Bone marrow (tissue), 2 donors: ENCODE results near the gene UBQLN3.

ENCODE experiments used
- DNase-seq, 2 donors: peaks; one replicate each; lab custom pipeline; 2025; lab: John Stamatoyannopoulos, UW

The UBQLN3 gene

DNA sequence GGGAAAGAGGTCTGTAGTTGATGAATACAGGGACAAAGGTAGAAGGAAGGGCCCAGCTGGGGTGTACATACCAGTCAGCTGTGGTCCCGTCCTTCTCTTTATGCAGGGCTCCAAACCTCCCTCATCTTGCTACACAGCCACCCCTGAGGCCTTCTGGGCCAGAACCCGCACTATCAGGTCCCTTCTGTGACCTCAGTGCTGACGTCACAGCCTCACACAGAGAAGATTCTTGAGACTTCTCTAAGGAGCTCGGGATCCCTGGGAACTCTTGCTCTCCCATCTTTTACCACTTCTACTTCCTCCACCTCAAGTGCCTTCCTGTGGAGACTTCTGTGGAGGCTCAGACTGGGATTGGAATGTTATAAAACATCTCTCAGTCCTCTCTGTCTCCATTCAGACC, at the start of gene UBQLN3:
TSS of gene UBQLN3 (minus strand) at position 155 of the 400 bp plus-strand sequence. CDS start 399 bp downstream, outside the sequence.
- no peak for DNase-seq

DNA sequence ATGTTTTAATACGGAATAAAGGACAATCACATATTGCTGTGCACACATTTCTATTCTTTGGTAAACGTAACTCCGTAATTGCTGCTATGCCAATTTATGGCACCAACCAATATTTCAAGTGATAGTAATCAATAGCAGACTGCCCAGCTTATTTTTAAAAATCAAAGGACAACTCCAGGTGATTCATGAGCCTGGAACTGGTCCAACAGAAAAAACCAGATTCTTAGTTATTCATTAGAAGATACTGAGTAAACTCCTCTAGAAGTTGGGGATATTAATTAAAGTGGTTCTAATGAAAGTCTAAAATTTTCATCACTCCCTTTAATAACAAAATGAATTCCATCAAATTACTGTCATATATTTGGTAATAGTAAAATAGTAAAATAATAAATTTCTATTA, 48.0 kb upstream of the UBQLN3 start:
- DNase-seq: no peak

DNA sequence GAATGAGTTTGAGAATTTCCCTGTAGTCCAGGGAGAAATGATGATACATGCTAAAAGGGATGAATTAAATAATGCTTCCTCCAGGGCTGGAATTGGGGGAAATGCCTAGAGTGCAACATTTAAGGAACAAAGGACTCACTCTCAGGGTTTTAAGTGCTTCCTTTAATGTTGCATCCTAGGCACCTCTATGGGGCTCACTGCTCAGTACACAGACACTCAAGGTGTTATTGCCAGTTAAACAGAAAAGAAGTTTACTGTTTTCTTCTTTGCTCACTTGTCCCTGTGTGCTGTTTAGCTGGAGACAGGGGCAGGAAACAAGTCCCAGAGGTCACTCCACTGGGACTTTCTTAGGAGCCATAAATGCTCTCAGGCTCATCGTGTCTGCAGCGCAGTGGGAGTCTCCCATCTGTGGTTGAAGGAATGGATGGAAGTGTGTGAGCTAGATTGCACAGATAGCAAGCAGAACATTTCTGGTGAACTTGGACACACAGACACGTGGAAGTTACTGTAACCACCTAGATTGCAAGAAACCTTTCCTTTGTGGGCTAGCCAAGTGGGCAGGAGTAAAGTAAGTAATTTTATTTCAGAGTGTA, 46.9 kb upstream of the UBQLN3 start:
- no peak for DNase-seq

DNA sequence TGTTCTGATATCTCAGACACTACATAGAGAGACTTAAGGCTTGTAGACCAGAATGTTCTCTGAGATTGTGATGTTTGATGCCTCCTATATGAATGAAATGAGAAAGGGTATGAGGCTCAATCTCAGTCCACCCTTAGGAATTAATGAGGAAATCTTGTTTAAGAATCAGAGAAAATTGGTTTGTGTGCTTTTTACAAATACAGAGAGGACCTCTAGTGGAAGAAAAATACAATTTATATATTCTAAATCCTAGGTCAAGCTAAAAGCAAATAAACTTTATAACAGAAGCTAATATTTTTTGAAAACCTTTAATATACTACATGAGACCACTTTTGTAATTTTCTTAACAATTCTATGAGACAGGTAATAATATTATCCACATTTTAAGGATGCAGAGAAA, 43.6 kb upstream of the UBQLN3 start:
- DNase-seq: no peak

DNA sequence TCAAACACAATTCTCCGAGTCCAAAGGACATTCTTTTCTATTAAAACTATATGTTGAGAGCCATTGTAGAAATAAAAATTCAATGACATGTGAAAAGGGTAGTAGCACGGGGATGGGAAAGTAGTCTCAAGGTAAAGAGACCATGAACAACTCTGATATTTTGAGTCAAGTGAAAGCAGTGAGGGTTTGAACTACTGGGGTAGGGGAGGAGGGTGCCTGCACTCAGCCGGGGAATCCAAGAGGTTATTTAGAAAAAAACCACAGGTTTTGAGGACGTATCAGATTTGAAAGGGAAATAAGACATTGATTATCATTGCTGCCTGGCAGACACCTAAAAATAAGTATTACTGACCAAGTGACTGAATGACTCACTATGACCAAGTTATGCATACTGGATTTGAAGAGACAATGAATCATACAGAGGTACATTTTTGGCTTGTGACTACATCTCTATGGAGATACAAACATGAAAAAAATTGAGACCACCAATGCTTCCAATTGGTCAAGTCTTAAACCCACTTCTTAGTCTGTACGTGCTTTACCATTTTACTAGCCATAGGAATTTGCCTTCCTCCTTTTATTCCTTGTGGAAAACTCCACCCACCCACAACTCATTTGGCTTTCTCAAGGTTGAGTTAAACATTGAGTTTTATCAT, 40.8 kb upstream of the UBQLN3 start:
- DNase-seq: no peak

DNA sequence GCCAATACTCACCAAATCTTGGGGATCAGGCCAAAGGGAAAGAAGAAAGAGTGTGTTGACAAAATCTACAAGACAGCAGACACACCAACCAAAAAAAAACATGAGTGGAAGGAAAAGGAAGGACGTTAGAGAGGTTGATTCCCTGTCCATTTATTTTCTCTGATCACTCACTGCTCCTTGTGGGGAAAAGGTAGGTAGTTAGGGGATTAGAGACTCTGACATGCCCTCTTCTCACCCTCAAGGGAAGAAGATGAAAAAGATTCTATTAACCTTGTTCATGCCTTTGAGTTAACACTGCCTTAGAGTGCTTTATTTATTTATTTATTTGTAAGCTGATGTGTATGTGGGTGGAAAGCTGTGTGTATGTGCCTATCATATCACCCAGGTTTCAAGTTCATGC, 38.7 kb upstream of the UBQLN3 start, which contains the start of gene OR52H1:
TSS of gene OR52H1 (minus strand) at position 101 of the 400 bp plus-strand sequence. CDS start 3,035 bp downstream, outside the sequence.
- no peak for DNase-seq

DNA sequence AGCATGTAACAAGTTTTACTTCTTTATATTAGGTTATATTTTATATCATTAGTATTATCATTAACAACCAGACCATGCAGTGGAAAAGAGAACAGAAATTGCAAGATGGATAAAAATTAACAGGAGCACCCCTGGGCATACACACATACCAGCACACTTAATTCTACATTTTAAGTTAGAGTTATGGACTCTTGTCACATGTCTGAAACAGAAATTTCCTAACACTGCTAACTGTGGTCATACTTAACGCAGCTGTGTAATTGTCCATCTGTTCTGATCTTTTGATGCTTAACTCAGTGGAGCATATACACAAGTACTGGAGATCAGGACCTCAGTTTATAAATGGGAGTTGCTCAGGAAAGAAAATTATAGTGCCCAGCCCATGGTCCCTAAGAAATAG, 38.2 kb upstream of the UBQLN3 start:
- DNase-seq: no peak

DNA sequence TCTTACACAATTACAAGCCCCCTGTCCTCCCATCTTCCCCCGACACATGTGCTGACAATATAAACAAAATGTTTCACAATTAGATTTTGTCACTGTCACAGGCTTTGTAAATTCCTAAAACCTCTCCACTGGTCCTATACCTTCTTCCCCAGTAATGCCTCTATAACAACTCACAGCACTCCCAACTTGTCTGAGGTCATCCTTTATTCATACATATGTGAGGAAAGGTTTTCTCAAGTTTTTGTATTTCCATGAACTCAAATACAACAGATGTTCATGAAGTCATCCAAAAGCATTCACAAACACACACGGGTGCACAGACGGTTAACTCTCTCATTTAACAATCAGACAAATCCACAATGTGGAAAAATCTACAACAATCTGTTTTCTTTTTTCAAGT, 36.7 kb upstream of the UBQLN3 start:
- no peak for DNase-seq

DNA sequence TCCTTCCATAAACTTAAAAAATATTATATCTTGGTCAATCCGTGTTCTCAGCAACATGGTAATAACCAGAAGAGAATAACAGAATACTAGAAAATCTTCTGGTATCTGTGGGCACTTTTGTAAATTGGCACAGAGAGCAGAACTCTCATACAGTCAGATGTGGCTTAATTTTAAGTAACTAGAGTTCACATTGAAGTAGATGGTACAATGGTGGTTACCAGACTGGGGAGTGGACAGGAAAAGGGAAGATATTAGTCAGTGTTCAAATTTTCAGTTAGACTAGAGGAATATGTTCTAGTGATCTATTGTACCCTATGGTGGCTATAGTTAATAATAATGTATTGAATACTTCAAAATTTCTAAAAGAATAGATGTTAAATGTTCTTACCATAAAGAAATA, 31.7 kb upstream of the UBQLN3 start:
- no peak for DNase-seq

DNA sequence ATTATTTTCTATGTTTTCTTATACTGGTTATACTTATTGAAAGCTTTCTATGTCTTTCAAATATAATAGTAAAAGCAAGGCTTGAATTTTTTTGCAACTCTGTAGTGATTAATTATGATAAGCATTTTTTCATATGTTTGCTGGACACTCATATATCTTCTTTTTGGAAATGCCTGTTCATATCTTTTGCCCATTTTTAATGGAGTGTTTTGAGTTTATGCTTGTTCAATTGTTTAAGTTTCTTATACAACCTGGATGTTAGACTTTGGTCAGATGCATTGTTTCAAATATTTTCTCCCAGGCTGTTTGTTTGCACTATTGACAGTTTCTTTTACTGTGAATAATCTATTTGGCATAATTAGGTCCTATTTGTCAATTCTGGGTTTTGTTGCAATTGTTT, 26.7 kb upstream of the UBQLN3 start:
- no peak for DNase-seq

DNA sequence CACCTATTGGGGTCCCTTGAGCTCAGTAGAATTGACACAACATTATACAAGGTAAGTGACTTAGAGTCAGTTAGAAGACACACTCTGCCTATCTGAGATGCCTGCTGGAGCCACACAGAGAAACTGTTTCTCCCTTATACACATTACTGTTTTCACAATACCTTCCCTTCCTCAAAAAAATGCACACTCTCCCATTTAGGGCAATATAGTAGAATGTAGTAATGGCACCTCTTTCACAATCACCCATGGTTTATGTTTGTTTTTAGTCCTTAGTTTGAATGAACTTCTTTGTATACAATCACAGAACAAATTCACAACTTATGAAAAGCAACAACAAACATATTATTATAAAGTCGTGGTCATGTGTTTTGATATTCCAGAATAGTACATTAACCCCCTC, 24.3 kb upstream of the UBQLN3 start:
- no peak for DNase-seq

DNA sequence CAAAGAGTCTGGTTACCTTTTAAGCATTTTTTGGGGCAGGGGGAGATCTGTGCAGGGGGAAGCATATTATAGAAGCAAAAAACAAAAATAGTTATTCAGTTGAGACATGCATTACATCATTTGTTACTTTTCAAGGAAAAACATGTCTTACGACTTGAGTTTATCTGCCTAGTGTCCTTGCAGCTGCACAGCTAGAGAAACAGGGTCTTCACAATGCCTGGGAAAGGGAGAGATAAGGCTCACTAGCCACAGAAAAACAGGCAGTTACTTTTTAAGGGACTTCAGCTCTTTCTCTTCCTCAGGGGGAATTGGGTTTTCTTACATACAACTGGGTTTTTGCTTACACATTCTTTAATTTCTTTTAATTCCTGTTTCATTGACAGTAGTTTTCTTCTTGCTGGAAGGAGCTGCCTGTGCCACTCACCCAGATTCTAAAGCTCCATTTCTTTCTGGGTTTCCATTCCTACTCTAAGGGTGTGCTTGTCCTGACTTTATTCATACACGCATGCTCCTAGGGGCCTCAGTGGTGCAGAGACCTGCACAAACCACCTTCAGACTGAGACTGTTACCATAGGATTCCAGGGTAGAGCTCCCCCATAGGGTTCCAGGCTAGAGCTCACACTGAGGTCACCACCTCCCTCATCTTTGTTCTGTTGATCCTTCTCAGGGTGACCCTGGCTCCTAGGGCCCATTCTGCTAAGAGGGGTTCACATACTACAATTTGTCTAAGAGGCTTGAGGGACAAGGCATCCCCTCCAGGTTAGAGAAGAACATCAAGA, 21.5 kb upstream of the UBQLN3 start:
- no peak for DNase-seq

DNA sequence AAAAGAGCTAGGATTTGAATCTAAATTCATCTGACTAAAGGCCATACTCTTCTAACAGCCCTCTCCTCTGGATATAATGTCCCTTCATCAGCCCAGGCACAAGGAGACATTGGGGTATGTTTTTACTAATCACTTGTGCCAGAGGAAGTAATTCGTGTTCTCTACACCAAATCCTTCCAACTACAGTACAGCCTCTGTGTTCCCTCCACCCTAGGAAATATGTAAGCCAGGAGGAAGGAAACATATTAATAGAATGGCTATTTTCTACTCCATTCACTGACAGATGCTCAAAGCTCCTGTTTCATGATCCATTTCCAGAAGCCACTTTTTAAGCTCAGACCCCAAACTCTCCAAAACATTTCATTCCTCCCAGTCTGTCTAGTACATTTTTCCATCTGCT, 18.7 kb upstream of the UBQLN3 start:
- no peak for DNase-seq

DNA sequence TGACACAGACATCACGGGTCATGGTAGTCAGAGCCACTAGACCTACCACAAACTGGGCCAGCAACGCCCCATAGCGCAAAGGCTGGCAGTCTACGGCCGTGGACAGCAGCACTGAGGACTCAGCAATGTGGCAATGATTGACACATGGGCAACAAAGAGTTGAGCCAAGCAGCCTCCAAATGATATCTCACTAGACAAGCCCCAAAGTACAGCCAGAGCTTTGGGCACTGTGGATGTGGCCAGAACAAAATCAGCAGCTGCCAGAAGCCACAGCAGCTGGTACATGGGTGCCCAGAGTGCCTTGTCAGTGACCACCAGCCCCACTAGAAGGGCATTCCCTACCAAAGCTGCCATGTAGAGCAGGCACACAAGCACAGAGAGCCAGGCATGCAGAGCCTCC, 18.0 kb upstream of the UBQLN3 start:
- no peak for DNase-seq

DNA sequence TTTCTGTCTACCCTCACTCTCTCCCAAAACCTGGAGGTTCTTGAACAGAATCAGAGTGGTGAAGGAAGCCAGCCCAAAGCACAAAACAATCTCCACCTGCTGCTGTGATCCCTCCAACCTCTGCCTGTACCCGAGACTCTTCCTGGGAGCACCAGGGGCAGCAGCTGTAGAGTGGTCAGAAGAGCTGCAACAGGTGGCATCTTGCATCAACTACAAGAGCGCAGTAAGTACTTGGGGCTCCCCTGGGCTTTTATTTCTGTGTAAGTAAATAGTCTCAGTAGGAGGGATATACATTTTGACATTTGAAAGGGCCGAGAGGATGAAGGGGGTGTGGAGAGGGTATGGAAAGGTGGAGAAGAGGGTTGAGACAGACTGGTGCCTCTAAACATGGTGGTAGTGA, 15.0 kb upstream of the UBQLN3 start:
- no peak for DNase-seq

DNA sequence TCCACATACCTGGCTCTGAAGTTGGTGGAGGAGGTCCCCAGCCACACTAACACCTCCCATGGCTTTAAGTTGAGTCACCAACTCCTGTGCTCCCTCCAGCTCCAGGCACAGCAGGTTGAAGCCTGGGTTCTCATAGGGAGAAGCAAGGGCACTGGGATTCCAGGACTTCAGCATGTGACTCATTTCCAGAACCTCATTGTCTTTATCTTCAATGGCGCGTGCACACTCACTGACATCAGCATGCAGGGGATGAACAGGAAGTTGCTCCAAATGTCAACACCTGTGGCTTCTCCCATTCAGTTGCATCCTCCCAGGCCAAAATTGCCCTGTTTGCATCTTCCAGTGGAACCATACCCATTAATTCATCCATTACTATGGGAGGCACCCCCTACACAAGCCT, 12.6 kb upstream of the UBQLN3 start:
- DNase-seq: no peak

DNA sequence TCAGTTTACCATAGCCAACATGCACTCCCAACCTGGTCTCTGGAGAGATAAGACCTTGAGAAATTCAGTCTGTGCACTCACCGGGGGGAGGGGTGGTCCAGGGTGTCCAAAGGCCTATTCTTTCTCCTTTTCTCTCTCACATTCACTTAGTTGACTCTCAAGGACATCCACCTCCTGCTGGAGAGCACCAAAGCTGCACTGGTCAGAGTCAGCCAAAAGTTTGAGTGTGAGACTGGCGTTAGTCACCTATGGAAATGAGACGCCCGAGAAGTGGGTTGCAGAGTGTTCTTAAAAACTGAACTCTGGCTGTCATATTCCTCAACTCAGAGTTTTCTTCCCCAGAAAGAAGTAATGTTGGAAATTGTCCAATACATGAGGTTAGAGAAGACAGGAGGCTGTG, 11.8 kb upstream of the UBQLN3 start:
- DNase-seq: no peak

DNA sequence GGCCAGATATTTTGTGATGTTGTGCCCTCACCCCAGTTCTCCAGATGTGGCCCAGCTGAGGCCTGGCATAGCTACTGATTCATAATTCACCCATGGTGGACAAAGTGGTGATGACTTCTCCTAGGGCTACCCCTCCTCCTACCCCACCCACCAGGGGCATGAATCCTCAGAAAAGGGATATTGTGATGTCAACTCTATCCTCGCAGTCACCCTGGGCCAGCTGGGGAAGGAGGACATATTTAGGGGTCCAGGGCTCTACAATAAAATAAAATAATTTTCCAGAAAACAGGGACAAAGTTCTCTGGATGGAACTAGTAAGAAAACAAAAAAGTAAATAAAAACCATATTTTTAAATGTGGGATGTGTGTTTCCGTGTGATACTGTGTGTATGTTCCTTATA, 6.8 kb upstream of the UBQLN3 start, which contains the start of gene UBQLNL:
TSS of gene UBQLNL (minus strand) at position 101 of the 400 bp plus-strand sequence. CDS start 258 bp downstream, outside the sequence.
- DNase-seq: no peak

DNA sequence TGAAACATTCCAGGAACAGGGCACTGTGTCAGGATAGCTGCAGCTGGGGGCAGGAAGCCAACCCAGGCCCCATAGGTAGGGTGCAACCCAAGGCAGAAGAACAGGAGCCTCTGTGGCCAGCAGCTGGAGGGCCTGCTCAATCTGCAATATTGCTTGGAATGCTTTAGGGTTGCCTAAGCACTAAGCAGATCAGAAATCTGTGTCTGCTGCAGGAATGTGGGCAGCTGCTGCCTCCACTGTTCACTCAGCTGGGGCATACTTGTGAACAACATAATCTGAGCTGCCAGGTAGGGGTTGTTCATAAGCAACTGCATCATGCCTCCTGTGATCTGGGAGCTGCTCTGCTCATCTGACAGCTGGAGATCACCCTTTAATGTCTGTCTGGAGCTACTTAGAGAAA, 5.1 kb upstream of the UBQLN3 start:
- no peak for DNase-seq

DNA sequence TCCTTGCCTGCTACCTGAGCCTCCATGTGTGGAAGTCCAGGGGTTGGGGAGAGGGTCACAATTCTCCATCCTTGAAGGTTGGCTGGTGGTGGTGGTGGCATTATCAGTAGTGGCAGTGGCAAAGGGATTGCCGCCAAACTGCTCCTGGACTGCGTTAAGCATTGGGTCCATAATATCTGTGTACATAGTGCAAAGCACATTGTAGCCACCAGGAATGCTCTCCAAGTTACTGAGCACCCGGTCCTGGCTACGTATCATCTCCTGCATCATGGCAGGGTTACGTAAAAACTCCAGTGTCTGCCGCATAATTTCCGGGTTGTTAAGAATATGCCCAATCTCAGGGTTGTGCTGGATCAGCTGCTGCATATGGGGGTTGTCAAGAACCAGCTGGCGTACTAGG, 1.2 kb downstream of the UBQLN3 start:
- DNase-seq: no peak

DNA sequence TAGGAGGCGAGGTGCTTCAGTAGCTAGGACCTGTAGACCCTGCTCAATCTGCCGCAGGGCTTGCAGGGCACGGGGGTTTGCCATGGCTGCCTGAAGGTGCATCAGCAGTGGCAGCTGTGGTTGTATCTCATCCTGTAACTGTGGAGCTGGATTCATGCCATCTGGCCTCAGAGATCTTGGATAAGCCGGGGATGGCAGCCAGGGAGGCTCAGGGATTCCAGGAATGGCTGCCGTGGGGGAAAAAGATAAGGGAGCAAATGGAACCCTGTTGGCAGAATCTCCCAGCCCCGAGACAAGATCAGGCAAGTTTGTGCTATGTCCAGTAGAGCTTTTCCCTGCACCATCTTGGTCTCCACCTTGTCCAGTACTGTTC, 1.8 kb downstream of the UBQLN3 start:
- DNase-seq: no peak

DNA sequence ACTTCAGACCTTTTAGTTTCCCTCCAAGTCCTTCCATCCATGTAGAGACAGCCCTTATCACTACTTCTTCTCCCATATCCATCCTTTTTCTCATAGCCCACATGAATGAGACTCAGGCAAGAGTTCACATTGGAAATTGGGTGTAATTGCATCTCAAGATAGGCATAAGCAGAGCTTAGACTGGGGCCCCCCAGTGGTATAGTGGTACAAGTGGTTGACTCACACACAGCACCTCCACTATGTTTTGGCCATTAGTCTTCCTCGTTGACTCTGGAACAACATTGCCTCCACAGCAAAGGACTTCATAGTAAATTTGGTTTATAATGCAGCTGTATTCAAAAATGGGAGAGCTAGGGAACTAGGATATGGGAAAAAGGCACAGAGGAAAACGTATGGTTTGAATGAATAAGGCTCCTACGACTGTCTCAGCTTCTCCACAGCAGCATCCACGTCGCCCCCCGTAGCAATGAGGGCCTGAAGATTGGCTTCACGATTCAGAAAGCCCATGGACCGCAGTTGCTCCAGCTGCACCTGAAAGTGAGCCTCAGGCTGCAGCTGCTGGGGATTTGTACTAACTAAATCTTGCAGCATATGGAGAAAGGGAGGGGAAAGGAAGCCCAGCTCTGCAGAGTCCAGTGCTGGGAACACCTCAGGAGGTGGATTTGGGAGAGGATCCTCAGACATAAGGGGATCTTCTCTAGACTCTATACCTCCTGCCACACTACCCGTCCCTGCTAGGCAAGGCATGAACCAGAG, 2.4 kb downstream of the UBQLN3 start:
- DNase-seq: no peak
